HEK293T (cell line): Measurements from ENCODE around the gene CRYGS.

Source experiments
- CTCF ChIA-PET: fragments of 350-600 bp; formaldehyde crosslinking; extraction: SDS; loops from one replicate; lab custom pipeline; 2021; ENCODE audit warnings: antibody characterized with exemption, inconsistent platforms; lab: Yijun Ruan, JAX
- POLR2A ChIA-PET: fragments of 350-600 bp; formaldehyde crosslinking; extraction: SDS; loops from one replicate; lab custom pipeline; 2020; ENCODE audit warnings: antibody characterized with exemption, inconsistent platforms; lab: Yijun Ruan, JAX
- DNase-seq: peaks from one replicate; pipeline ENCODE4 v3.0.0; 2012; ENCODE audit warnings: mixed read lengths; ENCODE audit errors: extremely low spot score
- ARNT ChIP-seq: fragments of 450-650 bp; IDR thresholded peaks from 2 replicates; pipeline ENCODE4 v1.6.1; 2017; ENCODE audit warnings: mild to moderate bottlenecking
- BHLHE40 ChIP-seq: fragments of 450-650 bp; IDR thresholded peaks from 2 replicates; pipeline ENCODE4 v1.6.1; 2016; ENCODE audit warnings: mild to moderate bottlenecking, moderate library complexity, borderline replicate concordance
- CTBP1 ChIP-seq: fragments of 450-650 bp; IDR thresholded peaks from 2 replicates; pipeline ENCODE4 v1.6.1; 2016; ENCODE audit warnings: borderline replicate concordance
- ELF4 ChIP-seq: fragments of 450-650 bp; IDR thresholded peaks from 2 replicates; pipeline ENCODE4 v1.6.1; 2017; ENCODE audit warnings: antibody characterized with exemption
- FOXA1 ChIP-seq: fragments of 450-650 bp; IDR thresholded peaks from 2 replicates; pipeline ENCODE4 v1.6.1; 2016; ENCODE audit warnings: mild to moderate bottlenecking
- FOXK2 ChIP-seq: fragments of 450-650 bp; IDR thresholded peaks from 2 replicates; pipeline ENCODE4 v1.6.1; 2016; ENCODE audit warnings: mild to moderate bottlenecking
- FOXM1 ChIP-seq: fragments of 450-650 bp; IDR thresholded peaks from 2 replicates; pipeline ENCODE4 v1.6.1; 2017; ENCODE audit warnings: mild to moderate bottlenecking, borderline replicate concordance
- HDGF ChIP-seq: fragments of 450-650 bp; IDR thresholded peaks from 2 replicates; pipeline ENCODE4 v1.6.1; 2017; ENCODE audit warnings: antibody characterized with exemption, borderline replicate concordance
- L3MBTL2 ChIP-seq: fragments of 450-650 bp; conservative IDR thresholded peaks from 2 replicates; pipeline ENCODE4 v1.6.1; 2016; ENCODE audit warnings: mild to moderate bottlenecking
- LEF1 ChIP-seq: fragments of 450-650 bp; IDR thresholded peaks from 2 replicates; pipeline ENCODE4 v1.6.1; 2017; ENCODE audit warnings: mild to moderate bottlenecking, borderline replicate concordance
- NFRKB ChIP-seq: fragments of 450-650 bp; IDR thresholded peaks from 2 replicates; pipeline ENCODE4 v1.6.1; 2016; ENCODE audit warnings: mild to moderate bottlenecking, moderate library complexity
- SP1 ChIP-seq: fragments of 450-650 bp; IDR thresholded peaks from 2 replicates; pipeline ENCODE4 v1.6.1; 2017
- SUZ12 ChIP-seq: fragments of 450-650 bp; IDR thresholded peaks from 2 replicates; pipeline ENCODE4 v1.6.1; 2016; ENCODE audit warnings: mild to moderate bottlenecking
- TARDBP ChIP-seq: fragments of 450-650 bp; IDR thresholded peaks from 2 replicates; pipeline ENCODE4 v1.6.1; 2016
- ZNF384 ChIP-seq: fragments of 450-650 bp; IDR thresholded peaks from 2 replicates; pipeline ENCODE4 v1.6.1; 2016
- TF ChIP-seq, protein P1 (sequence below): fragments of 450-650 bp; IDR thresholded peaks from 2 replicates; pipeline ENCODE4 v1.6.1; 2016

The CRYGS gene

DNA sequence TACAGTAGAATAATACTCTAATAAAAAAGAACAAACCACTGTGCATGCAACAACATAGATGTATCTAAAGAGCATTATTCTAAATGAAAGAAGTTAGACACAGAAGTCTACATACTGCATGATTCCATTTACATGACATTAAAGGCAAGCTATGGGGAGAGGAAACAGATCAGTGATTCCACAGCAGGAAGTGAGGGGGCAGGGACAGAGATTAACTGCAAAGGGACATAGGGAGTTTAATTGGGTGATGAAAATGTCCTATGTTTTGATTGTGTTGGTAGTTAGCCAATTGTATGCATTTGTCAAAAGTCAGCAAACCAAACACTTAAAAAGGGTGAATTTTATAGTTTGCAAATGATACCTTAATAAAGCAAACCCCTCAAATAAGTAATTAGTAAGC, 13.8 kb downstream of the CRYGS start:
- no peak for TF ChIP-seq SP1
- TF ChIP-seq SUZ12: no peak
- TF ChIP-seq HDGF: no peak
- no peak for TF ChIP-seq BHLHE40
- TF ChIP-seq FOXM1: no peak
- TF ChIP-seq, protein P1, sequence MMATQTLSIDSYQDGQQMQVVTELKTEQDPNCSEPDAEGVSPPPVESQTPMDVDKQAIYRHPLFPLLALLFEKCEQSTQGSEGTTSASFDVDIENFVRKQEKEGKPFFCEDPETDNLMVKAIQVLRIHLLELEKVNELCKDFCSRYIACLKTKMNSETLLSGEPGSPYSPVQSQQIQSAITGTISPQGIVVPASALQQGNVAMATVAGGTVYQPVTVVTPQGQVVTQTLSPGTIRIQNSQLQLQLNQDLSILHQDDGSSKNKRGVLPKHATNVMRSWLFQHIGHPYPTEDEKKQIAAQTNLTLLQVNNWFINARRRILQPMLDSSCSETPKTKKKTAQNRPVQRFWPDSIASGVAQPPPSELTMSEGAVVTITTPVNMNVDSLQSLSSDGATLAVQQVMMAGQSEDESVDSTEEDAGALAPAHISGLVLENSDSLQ: no peak
- no peak for TF ChIP-seq FOXK2
- TF ChIP-seq L3MBTL2: no peak
- no peak for TF ChIP-seq TARDBP
- TF ChIP-seq NFRKB: no peak
- no peak for TF ChIP-seq FOXA1
- TF ChIP-seq LEF1: no peak
- TF ChIP-seq ELF4: no peak
- TF ChIP-seq ARNT: no peak
- no peak for TF ChIP-seq CTBP1
- no peak for TF ChIP-seq ZNF384
- CTCF ChIA-PET: no interaction called here
- DNase-seq: no peak
- POLR2A ChIA-PET: no interaction called here

DNA sequence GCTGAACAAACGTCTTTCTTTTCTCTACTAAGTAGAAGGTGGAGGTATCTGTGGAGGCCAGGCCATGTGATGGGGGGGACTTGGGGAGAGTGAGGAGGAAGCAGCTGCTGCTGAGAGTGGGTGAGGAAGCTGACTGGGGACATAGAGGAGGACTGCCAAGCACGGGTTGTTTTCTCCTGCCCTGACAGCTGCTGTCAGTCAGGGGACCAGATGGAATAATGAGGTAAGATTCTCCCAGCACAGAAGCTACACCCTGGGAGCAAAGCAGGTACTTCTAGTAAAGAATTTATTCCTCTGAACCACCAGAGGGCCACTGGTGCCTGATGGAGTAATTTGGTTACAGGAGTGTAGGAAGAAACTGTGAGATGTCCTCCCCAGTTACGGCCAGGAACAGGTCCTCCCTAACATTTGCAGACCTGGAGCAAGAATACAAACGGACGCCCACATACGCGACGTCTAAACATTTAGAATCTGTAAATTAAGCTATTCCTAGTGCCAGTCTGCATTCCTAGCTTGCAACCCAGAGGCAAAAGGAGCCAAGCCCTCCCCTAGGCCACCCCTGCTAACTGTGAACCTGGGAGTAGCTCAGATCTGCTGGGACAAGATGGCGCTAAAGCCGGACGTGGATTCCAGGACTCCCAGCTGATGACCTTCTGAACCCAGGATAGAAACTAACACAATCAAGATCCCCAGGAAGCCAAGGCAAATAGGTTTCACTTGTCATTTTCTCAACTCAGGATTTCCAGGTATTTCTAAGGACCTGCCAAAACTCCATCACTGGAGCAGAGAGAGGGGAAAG, 14.8 kb downstream of the CRYGS start:
- POLR2A ChIA-PET: no interaction called here
- no peak for TF ChIP-seq FOXA1
- no peak for DNase-seq

DNA sequence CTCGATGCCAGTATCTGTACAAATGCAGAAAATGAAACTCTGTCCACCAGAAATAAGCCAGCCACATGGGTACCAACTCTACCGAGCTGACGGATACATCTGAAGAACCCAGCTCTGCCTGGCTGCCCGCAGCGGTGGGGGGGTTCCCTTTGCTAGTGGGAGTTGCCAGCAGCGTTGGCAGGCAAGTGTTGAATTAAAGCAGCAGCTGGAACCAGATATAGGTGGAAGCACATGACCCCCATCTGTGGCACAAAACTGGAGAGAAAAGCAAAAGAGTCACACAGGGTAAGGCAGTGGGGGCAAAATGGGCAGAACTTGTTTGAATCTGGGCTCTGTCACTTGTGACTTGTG, 17.9 kb downstream of the CRYGS start:
- no peak for DNase-seq
- ChIA-PET CTCF (no interaction called here), POLR2A (no interaction called here)
- no peak for TF ChIP-seq FOXA1
- no peak for TF ChIP-seq BHLHE40
- no peak for TF ChIP-seq FOXM1
- no peak for TF ChIP-seq LEF1
- TF ChIP-seq SUZ12: no peak
- TF ChIP-seq, protein P1: no peak
- TF ChIP-seq HDGF: no peak
- TF ChIP-seq NFRKB: no peak
- no peak for TF ChIP-seq TARDBP

More for the DNA sequence above, 14.8 kb downstream of the CRYGS start:
- CTCF ChIA-PET: interaction anchor here (1.1 to 1.3 kb wide), 2 partner anchors 10 to 11 kb away, joined by 3 to 4 read pairs; no protein-coding TSS in a partner anchor

DNA sequence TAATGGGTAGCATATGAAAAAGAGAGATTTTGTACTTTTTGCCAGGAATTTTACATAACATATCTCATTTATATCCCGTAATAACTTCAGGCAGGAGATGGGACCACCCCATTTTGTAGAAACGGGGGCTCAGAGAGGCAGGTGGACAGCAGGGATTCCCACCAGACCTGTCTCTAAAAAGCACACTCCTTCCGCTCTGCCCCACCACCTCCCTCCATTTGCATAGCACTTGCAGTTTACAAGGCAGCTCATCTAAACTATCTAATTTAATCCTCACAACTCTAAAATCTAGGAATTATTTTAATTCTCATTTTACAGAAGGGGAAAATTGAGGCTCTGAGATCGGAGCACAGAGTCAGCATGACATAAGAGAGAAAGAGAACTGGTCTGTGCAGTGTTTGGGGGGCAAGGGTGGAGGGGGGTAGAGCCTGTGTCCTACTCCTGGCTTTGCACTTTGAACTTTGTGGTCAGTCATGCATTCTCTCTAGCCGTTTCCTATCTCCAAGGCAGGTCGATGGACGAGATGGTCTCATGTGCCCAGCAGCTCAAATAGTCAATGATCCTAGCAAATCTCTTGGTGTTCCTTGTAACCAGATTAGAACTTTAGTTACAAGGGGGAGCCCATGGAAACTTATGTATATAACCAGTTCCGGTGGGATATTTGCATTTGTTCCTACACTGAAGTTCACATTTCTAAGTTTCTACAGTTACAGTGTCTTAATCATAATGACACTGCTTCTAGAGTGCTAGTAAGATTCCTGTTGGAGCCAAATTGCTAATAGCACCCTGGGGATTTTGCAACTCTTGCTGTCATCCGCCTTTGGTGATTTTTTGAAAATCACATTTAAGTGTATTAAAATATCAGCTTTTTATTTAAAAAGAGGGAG, 18.6 kb downstream of the CRYGS start:
- ChIA-PET CTCF (no interaction called here), POLR2A (no interaction called here)
- DNase-seq: no peak
- no peak for TF ChIP-seq FOXK2

DNA sequence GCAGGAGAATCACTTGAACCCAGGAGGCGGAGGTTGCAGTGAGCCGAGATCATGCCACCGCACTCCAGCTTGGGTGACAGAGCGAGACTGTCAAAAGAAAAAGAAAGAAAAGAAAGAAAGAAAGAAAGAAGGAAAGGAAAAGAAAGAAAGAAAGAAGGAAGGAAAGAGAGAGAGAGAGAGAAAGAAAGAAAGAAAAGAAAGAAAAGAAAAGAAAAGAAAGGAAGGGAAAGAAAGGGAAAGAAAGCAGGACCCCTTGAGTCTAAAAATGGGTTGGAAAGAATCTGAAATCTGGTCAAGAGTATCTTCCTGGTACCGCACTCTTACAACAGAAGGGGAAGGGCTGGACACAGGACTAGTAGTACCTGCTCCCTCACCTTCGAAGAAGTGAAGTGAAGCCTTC, 19.6 kb downstream of the CRYGS start:
- TF ChIP-seq SP1 (no peak), BHLHE40 (no peak), ARNT (no peak), FOXK2 (no peak), HDGF (no peak), ZNF384 (no peak), SUZ12 (no peak)
- TF ChIP-seq, protein P1: no peak
- POLR2A ChIA-PET: no interaction called here
- DNase-seq: no peak
- CTCF ChIA-PET: no interaction called here

DNA sequence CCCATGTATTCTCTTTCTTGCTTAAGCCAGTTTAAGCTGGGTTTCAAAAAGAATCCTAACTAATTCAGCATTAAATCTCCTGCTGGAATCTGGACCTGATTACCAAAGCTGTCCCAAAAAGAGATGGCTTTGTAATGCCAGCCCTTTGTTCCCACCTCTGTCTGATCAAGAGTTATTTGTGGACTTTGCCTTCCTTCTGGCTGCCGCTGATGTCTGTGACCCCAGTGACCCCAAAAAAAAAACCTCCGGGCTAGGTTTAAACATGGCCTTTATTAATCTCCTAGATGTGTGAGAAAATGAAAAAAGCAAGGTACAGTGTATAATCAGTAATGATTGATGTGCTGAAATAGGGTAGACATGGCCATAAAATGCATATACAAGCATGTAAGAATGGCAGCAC, 20.7 kb downstream of the CRYGS start:
- ChIA-PET CTCF (no interaction called here), POLR2A (no interaction called here)
- TF ChIP-seq ELF4 (no peak), L3MBTL2 (no peak), TARDBP (no peak), HDGF (no peak), SUZ12 (no peak), BHLHE40 (no peak), ZNF384 (no peak), FOXM1 (no peak), FOXK2 (no peak)
- TF ChIP-seq, protein P1: no peak
- no peak for DNase-seq
